HepG2 (cell line): ENCODE measurements around the gene ZCCHC10. TPM values are rescaled to one million over a fixed set of nuclear protein-coding genes. Genes with fewer than 3 reads are reported as not detected.
A peak's percentile ranks its signal among the peaks of the same experiment; 100 is the strongest.

Experiments
- ADNP ChIP-seq: sonication (generic); formaldehyde crosslinking; IDR thresholded peaks from 2 replicates; pipeline ENCODE4 v1.4.0; 2020; ENCODE audit warnings: missing genetic modification reagents
- ASH2L ChIP-seq: fragments of 300-600, 200-600 bp; sonication (generic); IDR thresholded peaks from 2 replicates; pipeline ENCODE4 v1.7.0; 2017; ENCODE audit warnings: low read depth, mild to moderate bottlenecking, moderate library complexity, mixed read lengths, low read length; ENCODE audit not compliant: insufficient read length
- CREB1 ChIP-seq, 2 experiments: fragments of 450-650 bp in 1 of 2; IDR thresholded peaks; 2 replicates each; pipeline ENCODE4 v1.6.1; 2016 to 2017; ENCODE audit warnings: control low read depth in 1 of 2, mild to moderate bottlenecking in 1 of 2, missing compliant biosample characterization in 1 of 2, missing genetic modification characterization in 1 of 2
- HDAC1 ChIP-seq: sonication (generic); formaldehyde crosslinking; IDR thresholded peaks from 2 replicates; pipeline ENCODE4 v1.5.1; 2020; ENCODE audit warnings: mild to moderate bottlenecking, missing genetic modification reagents
- HMG20A ChIP-seq: IDR thresholded peaks from 2 replicates; pipeline ENCODE4 v1.6.1; 2016; ENCODE audit warnings: borderline replicate concordance
- MTF2 ChIP-seq: sonication (generic); formaldehyde crosslinking; IDR thresholded peaks from 2 replicates; pipeline ENCODE4 v1.5.0; 2020; ENCODE audit warnings: missing genetic modification reagents, borderline replicate concordance
- NBN ChIP-seq: fragments of 450-650 bp; conservative IDR thresholded peaks from 2 replicates; pipeline ENCODE4 v1.6.1; 2017
- NFATC3 ChIP-seq: sonication (generic); formaldehyde crosslinking; IDR thresholded peaks from 2 replicates; pipeline ENCODE4 v1.5.1; 2020; ENCODE audit warnings: mild to moderate bottlenecking, missing genetic modification reagents
- PAF1 ChIP-seq: IDR thresholded peaks from 2 replicates; pipeline ENCODE4 v1.6.1; 2016; ENCODE audit warnings: missing genetic modification reagents, missing compliant biosample characterization
- TFDP2 ChIP-seq: sonication (generic); formaldehyde crosslinking; IDR thresholded peaks from 2 replicates; pipeline ENCODE4 v1.4.0; 2020; ENCODE audit warnings: missing genetic modification reagents
- TP53 ChIP-seq: sonication (generic); formaldehyde crosslinking; conservative IDR thresholded peaks from 2 replicates; pipeline ENCODE4 v1.4.0; 2020; ENCODE audit warnings: missing genetic modification reagents
- ZBTB14 ChIP-seq: sonication (generic); formaldehyde crosslinking; IDR thresholded peaks from 2 replicates; pipeline ENCODE4 v1.4.0; 2020; ENCODE audit warnings: missing genetic modification reagents
- ZNF124 ChIP-seq: sonication (generic); formaldehyde crosslinking; IDR thresholded peaks from 2 replicates; pipeline ENCODE4 v1.4.0; 2020; ENCODE audit warnings: missing genetic modification reagents
- ZNF142 ChIP-seq: sonication (generic); formaldehyde crosslinking; IDR thresholded peaks from 2 replicates; pipeline ENCODE4 v1.4.0; 2020; ENCODE audit warnings: missing genetic modification reagents
- ZNF790 ChIP-seq: sonication (generic); formaldehyde crosslinking; IDR thresholded peaks from 2 replicates; pipeline ENCODE4 v1.8.0; 2022; ENCODE audit warnings: missing genetic modification reagents, mild to moderate bottlenecking, borderline replicate concordance
- ZNF878 ChIP-seq: sonication (generic); formaldehyde crosslinking; IDR thresholded peaks from 2 replicates; pipeline ENCODE4 v1.8.1; 2023; ENCODE audit warnings: mild to moderate bottlenecking, missing genetic modification reagents, moderate library complexity
- polyA plus RNA-seq, 8 experiments: library from polyadenylated mRNA; depleted of rRNA in 3 of 8; stranded (reverse) in 7 of 8; unstranded in 1 of 8; fragments of >200 nt; fragmentation: Illumina TruSeq in 4 of 8; extraction: Trizol in 4 of 8; gene quantifications; 2 replicates each; pipeline versions ENCODE4 v1.2.1 to v1.2.3, GENCODE V29; 2011 to 2016; ENCODE audit warnings: low read depth in 4 of 8, missing spikeins in 1 of 8, mixed read lengths in 1 of 8; ENCODE audit not compliant: insufficient read depth in 1 of 8
- total RNA-seq, 5 experiments: library from RNA; depleted of rRNA; stranded (reverse); fragments of >200 nt; fragmentation: Illumina TruSeq; extraction: Trizol; gene quantifications; 2 replicates each; pipeline ENCODE4 v1.2.3, GENCODE V29; 2016; ENCODE audit warnings: low read depth in 1 of 5
- TF ChIP-seq, protein P1 (sequence below): conservative IDR thresholded peaks from 2 replicates; pipeline ENCODE4 v1.6.1; 2018; ENCODE audit warnings: missing genetic modification reagents
- TF ChIP-seq, protein P2 (sequence below): IDR thresholded peaks from 2 replicates; pipeline ENCODE4 v1.6.1; 2018; ENCODE audit warnings: missing genetic modification reagents, mild to moderate bottlenecking, missing compliant biosample characterization

Gene ZCCHC10
- total and polyA plus RNA-seq, 2 of the 13 experiments (the other 11 are each of a cell fraction or from before 2014, with no cell fraction given), result 40.7 to 48.2 TPM

- no peak for TF ChIP-seq NBN
- no peak for TF ChIP-seq NFATC3
- no peak for TF ChIP-seq ASH2L
- no peak for TF ChIP-seq ZNF124
- TF ChIP-seq ZNF878, result peak; percentile 89; the same call in 1 of the 2 replicates
- TF ChIP-seq ADNP (CRISPR knock-in tag), result no peak
- no peak for TF ChIP-seq ZNF790 (CRISPR knock-in tag)
- TF ChIP-seq ZBTB14 (CRISPR knock-in tag), result no peak
- no peak for TF ChIP-seq HDAC1
- no peak for TF ChIP-seq CREB1 (IDR thresholded peaks at IDR 0.05)
- TF ChIP-seq CREB1 (CRISPR knock-in tag; IDR thresholded peaks at IDR 0.05), result no peak
- no peak for TF ChIP-seq TP53 (CRISPR knock-in tag)
- no peak for TF ChIP-seq MTF2 (CRISPR knock-in tag)
- TF ChIP-seq PAF1 (CRISPR knock-in tag), result no peak
- TF ChIP-seq, protein P1, sequence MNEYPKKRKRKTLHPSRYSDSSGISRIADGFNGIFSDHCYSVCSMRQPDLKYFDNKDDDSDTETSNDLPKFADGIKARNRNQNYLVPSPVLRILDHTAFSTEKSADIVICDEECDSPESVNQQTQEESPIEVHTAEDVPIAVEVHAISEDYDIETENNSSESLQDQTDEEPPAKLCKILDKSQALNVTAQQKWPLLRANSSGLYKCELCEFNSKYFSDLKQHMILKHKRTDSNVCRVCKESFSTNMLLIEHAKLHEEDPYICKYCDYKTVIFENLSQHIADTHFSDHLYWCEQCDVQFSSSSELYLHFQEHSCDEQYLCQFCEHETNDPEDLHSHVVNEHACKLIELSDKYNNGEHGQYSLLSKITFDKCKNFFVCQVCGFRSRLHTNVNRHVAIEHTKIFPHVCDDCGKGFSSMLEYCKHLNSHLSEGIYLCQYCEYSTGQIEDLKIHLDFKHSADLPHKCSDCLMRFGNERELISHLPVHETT (CRISPR knock-in tag), result no peak
- TF ChIP-seq, protein P2, sequence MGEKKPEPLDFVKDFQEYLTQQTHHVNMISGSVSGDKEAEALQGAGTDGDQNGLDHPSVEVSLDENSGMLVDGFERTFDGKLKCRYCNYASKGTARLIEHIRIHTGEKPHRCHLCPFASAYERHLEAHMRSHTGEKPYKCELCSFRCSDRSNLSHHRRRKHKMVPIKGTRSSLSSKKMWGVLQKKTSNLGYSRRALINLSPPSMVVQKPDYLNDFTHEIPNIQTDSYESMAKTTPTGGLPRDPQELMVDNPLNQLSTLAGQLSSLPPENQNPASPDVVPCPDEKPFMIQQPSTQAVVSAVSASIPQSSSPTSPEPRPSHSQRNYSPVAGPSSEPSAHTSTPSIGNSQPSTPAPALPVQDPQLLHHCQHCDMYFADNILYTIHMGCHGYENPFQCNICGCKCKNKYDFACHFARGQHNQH (CRISPR knock-in tag), result no peak
- TF ChIP-seq TFDP2 (CRISPR knock-in tag), result no peak
- no peak for TF ChIP-seq ZNF142
- TF ChIP-seq HMG20A (CRISPR knock-in tag), result peak; percentile 57; the same call in 1 of the 2 replicates
These were observed 19.7 kb downstream of the ZCCHC10 start (continued) for GRCh38 chr5:133006653-133007052.
